Measurements from ENCODE around the gene CDKAL1. TPM values are rescaled to one million over a fixed set of nuclear protein-coding genes. Genes with fewer than 3 reads are reported as not detected.

Gene CDKAL1
- total RNA-seq, 1 donor from 2014 or later: 24.8 TPM

GRCh38 chr6:20965915-20966314 is 431.7 kb downstream of the CDKAL1 start:
- peaks cover 4% of the 10 kb centered on the region for H3K9me3 Mint-ChIP-seq (ENCODE audit: unreplicated experiment)
- no peak for TF ChIP-seq CTCF (IDR thresholded peaks at IDR 0.05; ENCODE audit: partially characterized antibody, unreplicated experiment)
- no peak overlapping the region for H3K27ac Mint-ChIP-seq (ENCODE audit: unreplicated experiment)
- DNase-seq: no peak
- no peak overlapping the region for H3K4me3 Mint-ChIP-seq (ENCODE audit: unreplicated experiment)
- H3K4me1 Mint-ChIP-seq (ENCODE audit: low read depth, unreplicated experiment): no peaks in the 10 kb centered on the region
- no peaks in the 10 kb centered on the region for H3K27me3 Mint-ChIP-seq (ENCODE audit: unreplicated experiment)
- H3K36me3 Mint-ChIP-seq (ENCODE audit: unreplicated experiment): peaks cover 20% of the 10 kb centered on the region

- DNase-seq: no peak
- peaks cover 20% of the 10 kb centered on the region for H3K36me3 Mint-ChIP-seq (ENCODE audit: unreplicated experiment)
- peaks cover 4% of the 10 kb centered on the region for H3K9me3 Mint-ChIP-seq (ENCODE audit: unreplicated experiment)
- peaks cover 2% of the 10 kb centered on the region for H3K27me3 Mint-ChIP-seq (ENCODE audit: unreplicated experiment)
- H3K4me1 Mint-ChIP-seq (ENCODE audit: low read depth, unreplicated experiment): no peaks in the 10 kb centered on the region
- no peak overlapping the region for H3K27ac Mint-ChIP-seq (ENCODE audit: unreplicated experiment)
- no peak for TF ChIP-seq CTCF (IDR thresholded peaks at IDR 0.05; ENCODE audit: partially characterized antibody, unreplicated experiment)
- no peak overlapping the region for H3K4me3 Mint-ChIP-seq (ENCODE audit: unreplicated experiment)
These were observed 435.3 kb downstream of the CDKAL1 start for GRCh38 chr6:20969551-20969950.

GRCh38 chr6:20976391-20976918 is 442.2 kb downstream of the CDKAL1 start:
- Mint-ChIP-seq H3K36me3 (ENCODE audit: unreplicated experiment) (no peaks in the 10 kb centered on the region), H3K27ac (ENCODE audit: unreplicated experiment) (no peak overlapping the region), H3K9me3 (ENCODE audit: unreplicated experiment) (no peaks in the 10 kb centered on the region), H3K4me3 (ENCODE audit: unreplicated experiment) (no peak overlapping the region), H3K4me1 (ENCODE audit: low read depth, unreplicated experiment) (no peaks in the 10 kb centered on the region), H3K27me3 (ENCODE audit: unreplicated experiment) (peaks cover 2% of the 10 kb centered on the region)
- DNase-seq: no peak
- TF ChIP-seq CTCF (IDR thresholded peaks at IDR 0.05; ENCODE audit: partially characterized antibody, unreplicated experiment): no peak

- no peak for DNase-seq
- no peak overlapping the region for H3K27ac Mint-ChIP-seq (ENCODE audit: unreplicated experiment)
- no peaks in the 10 kb centered on the region for H3K4me1 Mint-ChIP-seq (ENCODE audit: low read depth, unreplicated experiment)
- H3K36me3 Mint-ChIP-seq (ENCODE audit: unreplicated experiment): no peaks in the 10 kb centered on the region
- H3K9me3 Mint-ChIP-seq (ENCODE audit: unreplicated experiment): no peaks in the 10 kb centered on the region
- H3K4me3 Mint-ChIP-seq (ENCODE audit: unreplicated experiment): no peak overlapping the region
- no peak for TF ChIP-seq CTCF (IDR thresholded peaks at IDR 0.05; ENCODE audit: partially characterized antibody, unreplicated experiment)
- H3K27me3 Mint-ChIP-seq (ENCODE audit: unreplicated experiment): no peaks in the 10 kb centered on the region
These were observed 443.9 kb downstream of the CDKAL1 start for GRCh38 chr6:20978151-20978614.

- H3K27me3 Mint-ChIP-seq (ENCODE audit: unreplicated experiment): no peaks in the 10 kb centered on the region
- H3K36me3 Mint-ChIP-seq (ENCODE audit: unreplicated experiment): no peaks in the 10 kb centered on the region
- H3K4me3 Mint-ChIP-seq (ENCODE audit: unreplicated experiment): no peak overlapping the region
- no peaks in the 10 kb centered on the region for H3K4me1 Mint-ChIP-seq (ENCODE audit: low read depth, unreplicated experiment)
- TF ChIP-seq CTCF (IDR thresholded peaks at IDR 0.05; ENCODE audit: partially characterized antibody, unreplicated experiment): no peak
- H3K27ac Mint-ChIP-seq (ENCODE audit: unreplicated experiment): no peak overlapping the region
- no peaks in the 10 kb centered on the region for H3K9me3 Mint-ChIP-seq (ENCODE audit: unreplicated experiment)
- DNase-seq: no peak
These were observed 444.8 kb downstream of the CDKAL1 start for GRCh38 chr6:20979076-20979475.

Measured in glutamatergic neuron (in vitro differentiated cells).